ENCODE results near the gene CTSO.
A peak's percentile ranks its signal among the peaks of the same experiment; 100 is the strongest.

CTSO gene

GRCh38 chr4:155973639-155974475 lies 20.2 kb upstream of the CTSO start:
- no peak overlapping the region; the same call in 1 of the 2 replicates for H3K9ac ChIP-seq (ENCODE audit: low read depth, low read length)
- H3K4me3 ChIP-seq (ENCODE audit: low read length): no peak overlapping the region; the same call in 1 of the 2 replicates
- WGBS: 36% methylated on average over 4 of the region's 8 CpGs

DNA sequence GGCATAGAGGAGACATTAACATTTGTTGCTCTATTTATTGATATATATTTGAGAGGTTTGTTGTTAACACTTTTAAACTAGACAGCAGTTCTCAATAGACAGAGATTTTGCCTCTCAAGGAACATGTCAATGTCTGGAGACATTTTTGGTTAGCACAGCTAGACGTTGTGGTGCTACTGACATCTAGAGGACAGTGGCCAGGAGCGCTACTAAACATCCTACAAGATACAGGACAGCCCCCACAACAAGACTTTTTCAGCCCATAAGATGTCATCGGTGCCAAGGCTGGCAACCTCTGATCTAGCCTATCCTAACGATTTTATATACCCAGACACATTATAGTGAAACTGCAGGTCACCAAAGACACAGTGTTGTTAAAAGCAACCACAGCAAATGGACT lies 18.4 kb upstream of the CTSO start:
- Histone ChIP-seq H3K27me3 (ENCODE audit: insufficient read depth, low read length) (no peaks in the 10 kb centered on the region), H3K4me3 (ENCODE audit: low read length) (no peak overlapping the region), H3K9me3 (ENCODE audit: insufficient read depth, low read depth, low read length) (no peaks in the 10 kb centered on the region; the same call in 1 of the 2 replicates), H3K9ac (ENCODE audit: low read depth, low read length) (no peak overlapping the region), H3K36me3 (ENCODE audit: insufficient read depth, low read length) (no peaks in the 10 kb centered on the region), H3K27ac (ENCODE audit: low read depth, low read length) (no peak overlapping the region), H3K4me1 (ENCODE audit: insufficient read depth, low read length) (peaks cover 17% of the 10 kb centered on the region)
- WGBS: 60% methylated on average over 4 of the region's 4 CpGs

More at GRCh38 chr4:155973639-155974475, 20.2 kb upstream of the CTSO start:
- peaks cover 17% of the 10 kb centered on the region for H3K4me1 ChIP-seq (ENCODE audit: insufficient read depth, low read length)
- H3K27ac ChIP-seq (ENCODE audit: low read depth, low read length): peak overlapping the region; percentile 23; the same call in 1 of the 2 replicates
- H3K36me3 ChIP-seq (ENCODE audit: insufficient read depth, low read length): no peaks in the 10 kb centered on the region
- H3K9me3 ChIP-seq (ENCODE audit: insufficient read depth, low read depth, low read length): peaks cover 4% of the 10 kb centered on the region; the same call in 1 of the 2 replicates
- no peaks in the 10 kb centered on the region for H3K27me3 ChIP-seq (ENCODE audit: insufficient read depth, low read length)

GRCh38 chr4:155966731-155967395 lies 13.2 kb upstream of the CTSO start:
- Histone ChIP-seq H3K4me1 (ENCODE audit: insufficient read depth, low read length) (no peaks in the 10 kb centered on the region), H3K9me3 (ENCODE audit: insufficient read depth, low read depth, low read length) (no peaks in the 10 kb centered on the region), H3K36me3 (ENCODE audit: insufficient read depth, low read length) (no peaks in the 10 kb centered on the region), H3K9ac (ENCODE audit: low read depth, low read length) (no peak overlapping the region), H3K27me3 (ENCODE audit: insufficient read depth, low read length) (no peaks in the 10 kb centered on the region), H3K4me3 (ENCODE audit: low read length) (no peak overlapping the region), H3K27ac (ENCODE audit: low read depth, low read length) (no peak overlapping the region)
- whole genome bisulfite sequencing: 83% methylated on average over 3 of the region's 3 CpGs

DNA sequence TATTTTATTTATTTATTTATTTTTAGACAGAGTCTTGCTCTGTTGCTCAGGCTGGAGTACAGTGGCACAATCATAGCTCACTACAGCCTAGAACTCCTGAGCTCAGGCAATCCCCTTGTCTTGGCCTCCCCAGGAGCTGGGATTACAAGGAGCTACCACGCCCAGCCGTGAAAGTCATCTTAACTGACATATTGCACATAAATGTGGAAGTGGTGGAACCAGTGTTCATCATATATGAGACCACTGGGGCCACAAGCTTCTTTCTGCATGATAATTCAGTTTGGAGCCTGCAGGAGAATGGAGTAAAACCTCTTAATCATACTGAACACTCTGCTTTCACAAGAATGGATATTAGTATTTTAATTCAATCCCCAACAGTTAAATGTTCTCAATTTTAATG lies 12.5 kb upstream of the CTSO start:
- no peaks in the 10 kb centered on the region for H3K36me3 ChIP-seq (ENCODE audit: insufficient read depth, low read length)
- H3K9me3 ChIP-seq (ENCODE audit: insufficient read depth, low read depth, low read length): no peaks in the 10 kb centered on the region
- no peaks in the 10 kb centered on the region for H3K27me3 ChIP-seq (ENCODE audit: insufficient read depth, low read length)
- H3K9ac ChIP-seq (ENCODE audit: low read depth, low read length): no peak overlapping the region
- no peak overlapping the region for H3K4me3 ChIP-seq (ENCODE audit: low read length)
- WGBS: 88% methylated on average over 2 of the region's 2 CpGs
- H3K4me1 ChIP-seq (ENCODE audit: insufficient read depth, low read length): no peaks in the 10 kb centered on the region
- no peak overlapping the region for H3K27ac ChIP-seq (ENCODE audit: low read depth, low read length)

DNA sequence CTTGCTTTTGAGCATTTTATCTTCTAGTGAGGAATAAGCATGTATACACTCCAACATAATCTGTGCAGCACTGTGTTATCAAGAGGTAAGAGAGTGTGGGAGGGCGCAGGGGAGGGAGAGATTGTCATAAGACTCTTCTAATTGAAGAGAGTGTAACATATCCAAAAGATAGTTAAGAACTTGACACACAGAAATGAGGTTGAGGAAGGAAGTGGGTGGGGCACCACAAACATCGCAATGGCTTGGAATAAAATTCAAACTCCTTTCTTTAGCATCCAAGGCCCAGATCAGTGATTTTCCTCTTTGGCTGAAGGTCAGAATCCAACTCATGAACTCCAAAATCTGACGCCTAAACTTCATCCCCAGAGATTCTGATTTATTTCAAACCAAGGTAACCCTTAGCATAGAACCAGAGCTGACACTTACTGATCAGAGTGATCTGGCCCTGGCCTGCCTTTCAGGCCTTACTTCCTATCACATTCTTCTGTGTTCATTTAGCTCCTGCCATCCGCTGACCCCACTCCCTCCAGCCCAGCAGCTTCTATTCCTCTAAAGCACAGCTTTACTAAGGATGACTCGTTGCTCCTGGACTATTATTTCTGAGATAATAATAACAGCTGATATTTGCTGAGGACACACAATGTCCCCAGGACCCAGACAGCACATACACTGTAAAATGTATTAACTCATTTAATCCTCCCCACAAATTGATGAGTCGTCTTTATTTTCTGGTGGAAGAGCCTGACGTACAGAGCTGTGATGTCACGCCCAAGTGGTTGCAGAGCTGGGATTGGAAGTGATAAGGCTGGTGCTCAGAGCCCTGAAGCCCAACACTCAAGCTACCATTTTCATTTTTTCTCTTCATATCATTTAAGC lies 10.6 kb upstream of the CTSO start:
- no peak overlapping the region for H3K4me3 ChIP-seq (ENCODE audit: low read length)
- no peak overlapping the region for H3K9ac ChIP-seq (ENCODE audit: low read depth, low read length)
- no peaks in the 10 kb centered on the region for H3K27me3 ChIP-seq (ENCODE audit: insufficient read depth, low read length)
- 90% methylated on average over 8 of the region's 8 CpGs for WGBS
- no peaks in the 10 kb centered on the region for H3K4me1 ChIP-seq (ENCODE audit: insufficient read depth, low read length)
- H3K9me3 ChIP-seq (ENCODE audit: insufficient read depth, low read depth, low read length): no peaks in the 10 kb centered on the region
- no peaks in the 10 kb centered on the region for H3K36me3 ChIP-seq (ENCODE audit: insufficient read depth, low read length)
- H3K27ac ChIP-seq (ENCODE audit: low read depth, low read length): no peak overlapping the region

DNA sequence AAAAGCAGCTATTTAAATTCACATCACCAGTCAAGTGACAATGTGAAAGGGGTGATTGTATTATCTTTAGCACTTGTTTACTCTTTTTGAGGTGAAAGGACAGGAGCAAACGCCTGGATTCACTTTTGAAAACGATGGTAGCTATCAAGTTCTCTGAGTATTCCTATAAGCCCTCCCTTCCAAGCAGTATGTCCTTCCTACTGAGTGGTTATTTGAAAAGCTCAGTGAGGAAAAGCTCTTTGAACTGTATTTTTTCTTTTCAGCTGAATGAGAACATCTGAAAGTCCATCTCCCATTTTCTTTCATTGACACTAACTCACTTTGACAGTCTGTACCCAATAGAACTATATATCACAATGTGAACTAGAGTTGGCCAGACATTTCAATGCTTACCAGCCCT lies 9.1 kb upstream of the CTSO start:
- WGBS: 94% methylated on average over 2 of the region's 2 CpGs
- H3K27ac ChIP-seq (ENCODE audit: low read depth, low read length): no peak overlapping the region
- H3K27me3 ChIP-seq (ENCODE audit: insufficient read depth, low read length): no peaks in the 10 kb centered on the region
- no peaks in the 10 kb centered on the region for H3K9me3 ChIP-seq (ENCODE audit: insufficient read depth, low read depth, low read length)
- H3K36me3 ChIP-seq (ENCODE audit: insufficient read depth, low read length): no peaks in the 10 kb centered on the region
- no peak overlapping the region for H3K4me3 ChIP-seq (ENCODE audit: low read length)
- no peaks in the 10 kb centered on the region for H3K4me1 ChIP-seq (ENCODE audit: insufficient read depth, low read length)
- H3K9ac ChIP-seq (ENCODE audit: low read depth, low read length): no peak overlapping the region

DNA sequence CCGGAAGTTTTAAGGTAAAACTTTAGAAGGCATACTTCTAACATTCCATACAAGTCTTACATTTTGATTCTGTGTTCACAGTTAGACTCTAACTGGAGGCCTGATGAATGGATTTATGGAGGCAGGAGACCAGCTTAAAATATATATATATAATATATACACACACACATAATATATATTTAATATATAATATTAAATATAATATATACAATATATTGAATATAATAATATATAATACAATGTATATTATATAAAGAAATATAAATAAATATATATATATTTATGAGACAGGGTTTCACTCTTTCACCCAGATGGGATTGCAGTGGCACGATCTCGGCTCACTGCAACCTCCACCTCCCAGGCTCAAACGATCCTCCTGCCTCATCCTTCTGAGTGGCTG lies 7.9 kb upstream of the CTSO start:
- Histone ChIP-seq H3K27me3 (ENCODE audit: insufficient read depth, low read length) (no peaks in the 10 kb centered on the region), H3K9ac (ENCODE audit: low read depth, low read length) (no peak overlapping the region), H3K27ac (ENCODE audit: low read depth, low read length) (no peak overlapping the region), H3K4me3 (ENCODE audit: low read length) (no peak overlapping the region), H3K9me3 (ENCODE audit: insufficient read depth, low read depth, low read length) (no peaks in the 10 kb centered on the region), H3K36me3 (ENCODE audit: insufficient read depth, low read length) (no peaks in the 10 kb centered on the region), H3K4me1 (ENCODE audit: insufficient read depth, low read length) (no peaks in the 10 kb centered on the region)
- WGBS: 93% methylated on average over 3 of the region's 4 CpGs

DNA sequence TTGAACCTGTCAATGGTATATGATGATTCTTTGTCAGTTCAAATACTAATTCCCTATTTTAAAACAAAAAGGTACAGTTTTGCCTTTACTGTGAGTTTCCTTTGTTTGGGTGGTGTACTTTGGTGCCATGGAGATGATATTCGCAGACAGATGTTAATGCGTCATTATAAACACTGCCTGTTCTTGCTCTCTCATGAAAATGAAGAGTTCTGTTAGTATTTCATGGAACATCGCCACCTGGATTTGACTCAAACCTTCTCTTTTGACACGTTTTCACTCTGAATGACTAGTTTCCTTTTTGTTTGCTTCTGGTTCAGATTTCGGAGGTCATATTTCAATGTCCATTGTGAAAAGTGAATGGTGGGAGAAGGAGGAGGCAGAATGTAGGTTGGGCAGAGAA lies 6.9 kb upstream of the CTSO start:
- no peak overlapping the region for H3K9ac ChIP-seq (ENCODE audit: low read depth, low read length)
- no peaks in the 10 kb centered on the region for H3K27me3 ChIP-seq (ENCODE audit: insufficient read depth, low read length)
- no peak overlapping the region for H3K27ac ChIP-seq (ENCODE audit: low read depth, low read length)
- H3K4me3 ChIP-seq (ENCODE audit: low read length): no peak overlapping the region
- H3K36me3 ChIP-seq (ENCODE audit: insufficient read depth, low read length): no peaks in the 10 kb centered on the region
- no peaks in the 10 kb centered on the region for H3K9me3 ChIP-seq (ENCODE audit: insufficient read depth, low read depth, low read length)
- WGBS: 94% methylated on average over 5 of the region's 5 CpGs
- H3K4me1 ChIP-seq (ENCODE audit: insufficient read depth, low read length): no peaks in the 10 kb centered on the region

DNA sequence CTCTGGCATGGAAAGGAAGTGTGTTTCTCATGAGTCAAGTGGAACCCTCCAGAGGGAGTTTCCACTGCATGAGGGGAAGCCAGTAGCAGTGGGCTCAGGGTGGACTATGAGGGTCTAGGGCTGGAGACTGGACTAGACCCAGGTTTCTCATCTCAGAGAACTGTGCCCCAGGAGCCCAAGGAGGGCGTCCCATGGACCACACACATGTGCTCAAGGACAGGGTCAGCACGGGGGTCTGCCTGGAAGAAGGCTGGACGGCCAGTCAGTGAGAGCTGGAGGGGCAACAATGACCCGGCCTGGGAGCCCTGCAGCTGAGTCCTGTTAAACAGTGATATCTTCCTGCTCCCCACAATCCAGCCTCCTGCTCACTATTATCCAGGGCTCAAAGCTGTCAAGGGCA lies 5.8 kb upstream of the CTSO start:
- Histone ChIP-seq H3K4me1 (ENCODE audit: insufficient read depth, low read length) (no peaks in the 10 kb centered on the region), H3K27ac (ENCODE audit: low read depth, low read length) (no peak overlapping the region), H3K9me3 (ENCODE audit: insufficient read depth, low read depth, low read length) (no peaks in the 10 kb centered on the region), H3K4me3 (ENCODE audit: low read length) (no peak overlapping the region), H3K9ac (ENCODE audit: low read depth, low read length) (no peak overlapping the region), H3K27me3 (ENCODE audit: insufficient read depth, low read length) (no peaks in the 10 kb centered on the region), H3K36me3 (ENCODE audit: insufficient read depth, low read length) (no peaks in the 10 kb centered on the region)
- WGBS: 96% methylated on average over 4 of the region's 4 CpGs

GRCh38 chr4:155956461-155956860 lies 2.8 kb upstream of the CTSO start:
- no peak overlapping the region for H3K4me3 ChIP-seq (ENCODE audit: low read length)
- no peak overlapping the region for H3K27ac ChIP-seq (ENCODE audit: low read depth, low read length)
- H3K27me3 ChIP-seq (ENCODE audit: insufficient read depth, low read length): no peaks in the 10 kb centered on the region
- no peaks in the 10 kb centered on the region for H3K36me3 ChIP-seq (ENCODE audit: insufficient read depth, low read length)
- H3K9ac ChIP-seq (ENCODE audit: low read depth, low read length): no peak overlapping the region
- 93% methylated on average over 2 of the region's 2 CpGs for WGBS
- no peaks in the 10 kb centered on the region for H3K4me1 ChIP-seq (ENCODE audit: insufficient read depth, low read length)
- no peaks in the 10 kb centered on the region for H3K9me3 ChIP-seq (ENCODE audit: insufficient read depth, low read depth, low read length)

- WGBS: 99% methylated on average over 3 of the region's 4 CpGs
- Histone ChIP-seq H3K9ac (ENCODE audit: low read depth, low read length) (no peak overlapping the region), H3K9me3 (ENCODE audit: insufficient read depth, low read depth, low read length) (no peaks in the 10 kb centered on the region), H3K27ac (ENCODE audit: low read depth, low read length) (no peak overlapping the region), H3K4me1 (ENCODE audit: insufficient read depth, low read length) (no peaks in the 10 kb centered on the region), H3K4me3 (ENCODE audit: low read length) (no peak overlapping the region), H3K36me3 (ENCODE audit: insufficient read depth, low read length) (no peaks in the 10 kb centered on the region), H3K27me3 (ENCODE audit: insufficient read depth, low read length) (no peaks in the 10 kb centered on the region)
Observed at GRCh38 chr4:155954939-155955338, 1.3 kb upstream of the CTSO start.
